ENCODE results near the gene NLE1. TPM values are rescaled to one million over a fixed set of nuclear protein-coding genes. Genes with fewer than 3 reads are reported as not detected.
A peak's percentile ranks its signal among the peaks of the same experiment; 100 is the strongest.

Gene NLE1
- total RNA-seq, result 10 to 100 TPM in 1 of 4 donors, 1 to 10 TPM in 3; 5.1 to 11.7 (median 8.3) TPM

DNA sequence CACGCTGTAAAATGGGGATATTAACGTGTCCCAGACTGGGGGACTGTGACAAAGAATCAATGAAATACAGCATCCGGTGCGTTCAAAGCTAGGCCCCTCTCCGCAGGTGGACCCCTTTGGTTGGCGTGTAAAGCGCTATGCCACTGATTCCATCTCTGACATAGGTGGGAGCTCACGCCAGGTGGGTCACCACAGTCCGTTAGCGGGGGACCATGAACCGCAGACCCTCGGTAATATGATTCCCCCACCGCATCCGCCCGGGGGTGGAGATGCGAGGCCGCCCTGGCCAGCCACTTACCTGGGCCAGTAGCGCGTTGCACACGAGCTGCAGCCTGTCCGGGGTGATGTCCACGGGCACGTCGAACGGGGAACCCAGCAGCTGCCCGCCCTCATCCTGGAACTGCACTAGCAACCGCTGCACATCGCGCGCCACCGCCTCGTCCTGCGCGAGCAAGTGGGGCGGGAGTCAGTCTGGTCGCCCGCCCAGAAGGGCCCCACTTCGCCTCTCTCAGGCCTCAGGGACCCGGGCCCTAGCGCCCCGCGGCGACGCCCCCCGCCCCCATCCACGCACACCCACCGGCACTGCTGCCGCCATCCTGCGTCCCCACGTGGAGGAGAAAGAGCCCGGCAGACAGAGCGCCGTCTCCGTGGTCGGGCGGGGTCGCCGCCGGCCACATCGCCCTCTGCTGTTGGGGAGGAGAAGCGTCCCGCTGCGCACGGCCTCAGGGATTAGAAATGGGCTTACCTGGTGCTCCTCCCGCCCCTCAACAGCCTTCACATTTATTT is at the start of gene NLE1:
TSS of gene NLE1 (minus strand) at position 623 of the 786 bp plus-strand sequence. CDS start at position 595, 28 bp downstream.
- Histone ChIP-seq H3K27ac (peak within 1 kb of the TSS in 1 of 4 donors; percentile 80), H3K9me3 (no peaks in the 10 kb centered on the region), H3K4me1 (peaks cover 0 to 7% (median 3%) of the 10 kb centered on the region in 4 donors), H3K36me3 (peaks cover 0 to 22% (median 0%) of the 10 kb centered on the region in 3 donors), H3K27me3 (no peaks in the 10 kb centered on the region), H3K4me3 (peak within 1 kb of the TSS; percentile 61 to 95 (median 84))
- TF ChIP-seq POLR2A (IDR thresholded peaks at IDR 0.05), result no peak
- TF ChIP-seq, protein P1, sequence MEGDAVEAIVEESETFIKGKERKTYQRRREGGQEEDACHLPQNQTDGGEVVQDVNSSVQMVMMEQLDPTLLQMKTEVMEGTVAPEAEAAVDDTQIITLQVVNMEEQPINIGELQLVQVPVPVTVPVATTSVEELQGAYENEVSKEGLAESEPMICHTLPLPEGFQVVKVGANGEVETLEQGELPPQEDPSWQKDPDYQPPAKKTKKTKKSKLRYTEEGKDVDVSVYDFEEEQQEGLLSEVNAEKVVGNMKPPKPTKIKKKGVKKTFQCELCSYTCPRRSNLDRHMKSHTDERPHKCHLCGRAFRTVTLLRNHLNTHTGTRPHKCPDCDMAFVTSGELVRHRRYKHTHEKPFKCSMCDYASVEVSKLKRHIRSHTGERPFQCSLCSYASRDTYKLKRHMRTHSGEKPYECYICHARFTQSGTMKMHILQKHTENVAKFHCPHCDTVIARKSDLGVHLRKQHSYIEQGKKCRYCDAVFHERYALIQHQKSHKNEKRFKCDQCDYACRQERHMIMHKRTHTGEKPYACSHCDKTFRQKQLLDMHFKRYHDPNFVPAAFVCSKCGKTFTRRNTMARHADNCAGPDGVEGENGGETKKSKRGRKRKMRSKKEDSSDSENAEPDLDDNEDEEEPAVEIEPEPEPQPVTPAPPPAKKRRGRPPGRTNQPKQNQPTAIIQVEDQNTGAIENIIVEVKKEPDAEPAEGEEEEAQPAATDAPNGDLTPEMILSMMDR (IDR thresholded peaks at IDR 0.05), result peak; percentile 83 to 97 (median 90)
- DNase-seq, result peak; percentile 75 to 91 (median 87)

DNA sequence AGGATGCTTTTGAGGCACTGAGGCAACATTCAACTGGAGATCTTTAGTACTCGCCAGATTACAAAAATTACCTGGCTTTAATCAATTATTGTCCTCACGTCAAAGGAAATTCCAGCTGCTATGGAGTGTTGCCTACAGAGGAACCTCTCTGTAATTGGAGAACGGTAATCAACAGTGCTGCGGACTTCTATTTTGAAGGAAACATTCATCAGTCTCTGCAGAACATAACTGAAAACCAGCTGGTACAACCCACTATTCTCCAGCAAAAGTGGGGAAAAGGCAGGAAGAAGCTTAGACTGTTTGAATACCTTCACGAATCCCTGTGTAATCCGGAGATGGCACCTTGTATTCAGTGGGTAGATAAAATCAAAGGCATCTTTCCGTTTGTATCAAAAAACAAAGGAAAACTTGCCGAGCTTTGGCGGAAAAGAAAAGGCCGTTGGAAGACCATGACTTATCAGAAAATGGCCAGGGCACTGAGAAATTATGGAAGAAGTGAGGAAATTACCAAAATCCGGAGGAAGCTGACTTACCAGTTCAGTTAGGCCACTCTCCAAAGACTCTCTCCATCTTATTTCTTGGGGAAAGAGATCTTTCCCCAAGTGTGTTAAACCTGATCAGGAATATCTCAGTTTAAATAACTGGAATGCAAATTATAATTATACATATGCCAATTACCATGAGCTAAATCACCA is 49.0 kb upstream of the NLE1 start:
- Histone ChIP-seq H3K36me3 (no peaks in the 10 kb centered on the region), H3K4me3 (no peak overlapping the region), H3K27me3 (no peaks in the 10 kb centered on the region), H3K27ac (no peak overlapping the region), H3K4me1 (no peaks in the 10 kb centered on the region), H3K9me3 (no peaks in the 10 kb centered on the region)
- no peak for DNase-seq
- no peak for TF ChIP-seq POLR2A (IDR thresholded peaks at IDR 0.05)
- TF ChIP-seq, protein P1 (IDR thresholded peaks at IDR 0.05), result no peak

DNA sequence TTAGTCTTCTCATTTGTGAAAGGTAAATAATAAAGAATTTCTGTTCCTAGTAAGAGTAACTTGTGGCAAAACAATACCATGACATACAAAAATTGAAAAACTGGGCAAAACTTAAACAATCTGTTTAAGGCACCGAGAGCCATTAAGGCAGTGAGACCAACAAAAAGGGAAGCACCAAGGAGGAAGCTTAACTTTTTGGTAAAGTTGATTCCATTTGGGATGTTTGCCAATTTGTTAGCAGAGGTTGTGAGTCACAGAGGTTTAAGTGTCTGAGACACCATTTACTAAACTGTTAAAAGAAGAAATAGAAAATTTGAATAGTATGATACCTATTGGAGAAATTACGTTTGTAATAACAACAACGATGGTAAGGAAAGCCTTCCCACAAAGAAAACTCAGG is 47.2 kb upstream of the NLE1 start:
- Histone ChIP-seq H3K9me3 (no peaks in the 10 kb centered on the region), H3K36me3 (no peaks in the 10 kb centered on the region), H3K27ac (no peak overlapping the region), H3K27me3 (no peaks in the 10 kb centered on the region), H3K4me3 (no peak overlapping the region), H3K4me1 (no peaks in the 10 kb centered on the region)
- TF ChIP-seq POLR2A (IDR thresholded peaks at IDR 0.05), result no peak
- TF ChIP-seq, protein P1 (IDR thresholded peaks at IDR 0.05), result no peak
- DNase-seq, result no peak

DNA sequence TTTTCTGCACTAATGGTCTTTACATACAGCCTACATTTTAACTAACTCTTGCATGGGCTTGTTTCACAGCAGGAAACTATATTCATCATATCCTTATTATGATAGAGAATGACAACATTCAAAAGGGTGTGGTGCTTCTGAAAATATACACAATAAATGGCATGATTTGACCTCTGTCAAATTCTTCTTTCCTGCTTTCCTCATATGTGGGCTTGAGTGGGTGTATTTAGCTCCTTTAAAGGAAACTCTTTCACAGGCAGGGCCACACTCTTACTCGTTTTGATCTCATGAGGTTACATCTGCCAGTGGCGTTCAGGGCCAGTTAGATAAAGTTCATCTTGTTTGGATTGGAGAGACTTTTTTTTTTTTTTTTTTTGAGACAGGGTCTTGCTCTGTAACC is 46.0 kb upstream of the NLE1 start:
- no peak overlapping the region for H3K27ac ChIP-seq
- no peaks in the 10 kb centered on the region for H3K27me3 ChIP-seq
- no peaks in the 10 kb centered on the region for H3K4me1 ChIP-seq
- no peak overlapping the region for H3K4me3 ChIP-seq
- DNase-seq, result no peak
- no peaks in the 10 kb centered on the region for H3K36me3 ChIP-seq
- H3K9me3 ChIP-seq, result no peaks in the 10 kb centered on the region
- TF ChIP-seq POLR2A (IDR thresholded peaks at IDR 0.05), result no peak
- TF ChIP-seq, protein P1 (IDR thresholded peaks at IDR 0.05), result no peak

DNA sequence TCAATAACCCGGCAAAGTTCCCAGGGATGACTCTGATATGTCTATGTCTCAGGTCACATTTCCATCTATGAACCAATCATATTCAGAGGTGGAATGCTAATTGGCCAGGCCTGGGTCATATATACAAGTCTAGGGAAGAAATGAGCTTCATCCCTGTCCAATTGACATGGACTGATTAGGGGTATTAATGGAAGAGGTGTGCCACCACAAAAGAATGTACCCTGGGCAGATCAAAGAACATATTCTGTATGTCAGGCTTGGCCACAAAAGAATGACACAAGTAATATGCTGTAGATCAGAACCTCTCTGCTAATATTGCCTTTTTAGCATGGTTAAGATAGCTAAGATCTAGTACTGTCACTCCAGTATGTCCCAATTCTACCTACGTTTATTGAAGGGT is 45.4 kb upstream of the NLE1 start:
- no peaks in the 10 kb centered on the region for H3K4me1 ChIP-seq
- H3K4me3 ChIP-seq, result no peak overlapping the region
- no peak for DNase-seq
- H3K27me3 ChIP-seq, result no peaks in the 10 kb centered on the region
- H3K36me3 ChIP-seq, result no peaks in the 10 kb centered on the region
- H3K27ac ChIP-seq, result no peak overlapping the region
- H3K9me3 ChIP-seq, result no peaks in the 10 kb centered on the region
- no peak for TF ChIP-seq POLR2A (IDR thresholded peaks at IDR 0.05)
- TF ChIP-seq, protein P1 (IDR thresholded peaks at IDR 0.05), result no peak

Data from Peyer's patch (tissue), 4 donors.